GM19023 (cell line): Measurements from ENCODE around the gene SFT2D2.

Experiments
- ATAC-seq: cut with Tn5 transposase; IDR thresholded peaks from one replicate; pipeline ENCODE4 v1.9.1; 2021; ENCODE audit warnings: mild to moderate bottlenecking, moderate library complexity; ENCODE audit not compliant: unreplicated experiment

Gene SFT2D2

DNA sequence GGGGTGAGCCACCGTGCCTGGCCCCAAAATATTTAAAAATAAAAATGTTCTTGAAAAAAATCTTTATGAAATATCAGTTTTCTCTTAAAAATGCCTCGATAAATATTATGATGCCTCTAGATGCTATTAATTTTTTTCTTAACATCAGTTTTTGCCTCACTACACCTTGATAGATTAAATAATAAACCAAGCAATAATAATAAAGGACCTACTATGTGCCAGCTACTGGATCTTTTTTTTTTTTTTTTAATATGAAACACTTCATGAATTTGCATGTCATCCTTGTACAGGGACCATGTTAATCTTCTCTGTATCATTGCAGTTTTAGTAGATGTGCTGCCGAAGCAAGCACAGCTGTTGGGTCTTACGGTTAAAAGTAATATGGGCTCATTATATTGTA lies 37.3 kb downstream of the SFT2D2 start:
- no peak for ATAC-seq

DNA sequence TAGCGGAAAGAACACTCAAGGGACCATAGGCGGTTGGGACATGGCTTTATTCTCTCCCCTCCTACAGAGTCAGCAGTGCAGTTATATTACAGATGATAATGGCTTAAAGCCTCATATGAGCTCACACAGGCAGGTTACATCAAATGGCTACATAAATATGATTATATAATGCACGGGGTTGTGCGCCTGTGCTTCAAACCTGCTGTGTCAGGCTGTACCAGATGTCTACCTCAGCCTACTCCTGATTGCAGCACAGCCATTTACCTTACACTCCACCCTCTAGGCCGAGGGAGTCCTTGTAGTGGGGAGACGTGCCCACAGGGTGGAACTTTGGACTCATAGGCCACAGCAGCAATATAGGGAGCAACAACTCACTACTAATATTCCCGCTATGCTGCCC lies 38.5 kb downstream of the SFT2D2 start:
- no peak for ATAC-seq

DNA sequence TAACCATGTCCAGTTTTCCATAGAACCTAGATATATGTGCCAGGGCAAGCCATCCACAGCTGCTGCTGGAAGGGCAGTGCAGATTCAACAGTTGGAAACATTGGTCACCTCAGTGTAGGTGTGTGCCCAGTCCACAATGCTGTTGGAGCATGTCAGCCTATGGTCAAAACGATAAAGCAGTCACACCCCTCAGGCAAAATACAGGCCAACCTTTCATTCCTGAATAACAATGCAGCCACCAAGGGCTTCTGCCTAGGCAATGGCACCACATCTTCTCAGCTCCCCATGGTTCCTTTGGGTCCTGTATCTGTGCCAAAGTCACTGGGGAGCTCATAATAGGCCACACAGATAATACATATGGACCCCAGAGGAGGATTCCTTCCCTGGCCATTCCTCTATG lies 39.8 kb downstream of the SFT2D2 start:
- ATAC-seq, result no peak

DNA sequence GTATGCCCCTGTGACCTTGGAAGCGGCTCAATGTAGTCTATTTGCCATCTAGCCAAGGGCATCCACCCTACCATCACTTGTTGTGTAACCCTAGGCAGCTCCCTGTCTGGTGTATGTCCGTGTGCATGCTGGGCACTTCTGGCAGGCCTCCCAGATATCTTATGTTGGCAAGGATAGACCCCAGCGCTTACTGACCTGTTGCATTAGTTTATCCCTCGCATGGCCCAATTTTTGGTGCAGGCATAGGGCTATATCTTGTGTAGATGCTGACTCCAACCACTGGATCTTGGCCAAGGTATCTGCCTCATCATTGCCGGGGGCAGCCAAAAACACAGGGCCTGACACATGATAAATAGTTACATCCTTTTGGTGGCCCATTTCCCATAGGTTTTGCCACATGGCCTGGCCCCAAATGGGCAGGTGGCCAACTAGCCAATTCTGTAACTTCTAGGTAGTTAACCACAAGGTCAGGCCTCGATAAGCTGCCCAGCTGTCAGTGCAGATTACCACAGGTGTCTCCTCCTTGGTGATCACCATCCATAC lies 40.9 kb downstream of the SFT2D2 start:
- ATAC-seq, result no peak

DNA sequence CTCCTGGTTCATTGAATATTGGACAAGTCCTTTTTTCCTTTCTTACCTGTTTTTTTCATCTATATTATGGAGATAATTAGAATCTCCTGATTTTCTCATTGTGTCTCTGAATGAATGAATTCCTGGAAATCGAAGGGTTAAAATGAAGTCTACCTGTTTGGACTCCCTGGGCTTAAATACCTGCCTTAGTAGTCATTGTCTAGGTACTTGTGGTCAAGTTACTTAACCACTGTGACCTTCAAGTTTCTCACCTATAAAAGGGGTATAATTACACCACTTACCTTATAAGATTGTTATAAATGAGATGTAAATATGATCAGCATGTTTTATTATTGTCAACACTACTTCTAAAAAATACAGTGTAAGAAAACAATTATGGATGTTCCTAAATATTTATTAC lies 45.8 kb downstream of the SFT2D2 start:
- ATAC-seq, result no peak

DNA sequence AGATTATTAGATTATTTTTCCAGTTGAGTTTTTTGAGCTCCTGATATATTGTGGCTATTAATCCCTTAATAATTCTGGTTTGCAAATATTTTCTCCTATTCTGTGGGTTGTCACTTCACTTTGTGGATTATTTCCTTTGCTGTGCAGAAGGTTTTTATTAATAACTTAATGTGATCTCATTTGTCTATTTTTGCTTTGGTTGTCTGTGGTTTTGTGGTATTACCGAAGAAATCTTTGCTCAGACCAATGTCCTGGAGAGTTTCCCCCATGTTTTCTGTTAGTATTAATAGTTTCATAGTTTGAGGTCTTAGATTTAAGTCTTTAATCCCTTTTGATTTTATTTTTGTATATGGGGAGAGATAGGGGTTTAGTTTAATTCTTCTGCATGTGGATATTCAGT lies 47.8 kb downstream of the SFT2D2 start:
- no peak for ATAC-seq

DNA sequence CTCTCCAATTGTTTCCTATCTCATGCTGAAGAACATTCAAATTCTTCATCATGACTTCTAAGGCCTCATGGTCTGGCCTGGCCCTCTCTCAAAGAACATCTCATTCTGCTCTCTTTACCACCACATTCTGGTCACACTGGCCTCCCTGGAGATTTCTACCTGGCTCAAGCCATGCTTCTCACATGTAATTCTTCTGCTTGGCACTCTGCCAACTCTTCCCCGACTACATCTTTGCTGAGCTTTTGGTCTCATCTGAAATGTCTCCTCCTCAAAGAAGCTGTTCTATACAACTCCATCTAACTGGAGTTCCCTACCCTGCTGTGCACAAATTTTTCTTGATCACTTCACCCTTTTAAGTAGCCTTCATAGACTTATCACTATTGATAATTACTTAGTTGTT lies 53.4 kb downstream of the SFT2D2 start:
- ATAC-seq, result no peak

DNA sequence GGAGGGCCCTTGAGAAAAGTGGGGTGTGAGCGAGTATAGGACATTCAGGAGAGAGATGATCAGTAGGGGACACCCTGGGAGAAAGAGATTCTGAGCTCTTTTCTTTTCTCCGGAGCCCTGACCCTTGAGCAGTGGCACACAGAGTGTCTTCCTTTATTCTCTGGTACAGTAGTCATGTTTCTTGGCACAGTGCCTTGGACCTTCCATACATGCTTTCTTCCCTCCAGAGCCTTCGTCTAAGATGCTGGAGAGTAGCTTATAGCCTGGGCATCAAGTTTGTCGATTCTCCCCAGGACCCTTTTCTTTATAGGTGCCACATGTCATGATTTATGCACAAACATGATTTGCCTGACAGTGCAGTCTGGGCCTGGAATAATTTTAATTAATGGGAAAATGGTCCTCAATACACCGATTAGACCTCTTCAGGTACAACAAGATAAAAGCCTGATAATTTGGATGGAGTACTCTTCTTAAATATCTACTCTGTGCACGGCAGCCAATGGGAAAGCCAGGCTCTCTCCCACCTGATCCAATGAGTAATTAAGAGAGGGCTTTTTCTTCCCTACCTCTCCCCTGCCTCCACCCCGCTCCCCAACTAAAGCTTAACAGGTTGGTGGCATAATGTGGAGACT lies 54.6 kb downstream of the SFT2D2 start, which contains the start of gene TBX19:
Gene TBX19, plus strand, starts transcription at position 582 of the 632 bp plus-strand sequence. CDS start 214 bp downstream, outside the sequence.
- ATAC-seq, result no peak

DNA sequence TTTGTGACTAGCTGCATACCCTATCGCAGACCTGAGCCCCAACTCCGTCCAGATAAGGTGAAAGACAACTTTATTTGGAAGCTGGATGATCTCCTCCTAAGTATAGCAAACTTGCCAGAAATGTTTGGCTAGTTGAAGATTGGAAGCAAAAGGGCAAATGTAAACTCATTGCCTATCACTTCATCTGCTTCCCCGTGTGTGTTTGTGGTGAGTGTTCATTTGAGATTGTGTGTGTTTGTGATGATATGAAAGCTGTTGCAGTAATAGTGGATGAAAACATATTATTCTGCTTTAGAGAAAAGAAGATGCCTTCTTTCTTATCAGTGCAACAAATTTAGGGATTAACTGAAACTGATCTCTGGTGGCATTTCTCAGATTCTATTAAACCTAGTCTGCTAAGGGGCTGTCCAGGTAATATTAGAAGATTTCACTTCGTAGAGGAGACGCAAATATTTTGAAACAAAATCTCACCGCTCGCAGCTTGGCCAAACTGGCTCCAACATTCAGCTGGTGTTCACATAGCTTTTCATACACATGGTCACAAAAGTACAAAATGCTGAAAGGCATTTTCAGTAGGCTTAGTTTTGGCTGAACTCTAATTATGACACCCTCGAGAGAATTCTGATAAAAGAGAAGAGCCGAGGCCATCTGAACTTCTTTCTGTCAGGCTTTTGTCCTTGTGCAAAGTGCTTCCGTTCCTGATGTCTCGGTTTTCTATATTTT lies 56.0 kb downstream of the SFT2D2 start:
- ATAC-seq, result no peak

DNA sequence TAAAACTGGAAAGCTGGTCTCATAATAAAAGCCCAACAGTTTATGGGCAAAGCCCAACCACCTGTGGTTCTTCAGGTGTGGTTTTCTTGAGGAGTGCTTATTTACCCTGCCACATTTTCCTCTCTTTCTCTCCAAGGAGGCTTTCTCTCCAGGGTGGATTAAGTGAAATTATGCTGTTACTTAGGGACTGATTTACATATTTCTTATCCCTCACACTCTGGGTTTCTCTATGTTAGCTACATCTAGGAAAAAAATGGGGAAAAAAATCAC lies 59.7 kb downstream of the SFT2D2 start:
- no peak for ATAC-seq

DNA sequence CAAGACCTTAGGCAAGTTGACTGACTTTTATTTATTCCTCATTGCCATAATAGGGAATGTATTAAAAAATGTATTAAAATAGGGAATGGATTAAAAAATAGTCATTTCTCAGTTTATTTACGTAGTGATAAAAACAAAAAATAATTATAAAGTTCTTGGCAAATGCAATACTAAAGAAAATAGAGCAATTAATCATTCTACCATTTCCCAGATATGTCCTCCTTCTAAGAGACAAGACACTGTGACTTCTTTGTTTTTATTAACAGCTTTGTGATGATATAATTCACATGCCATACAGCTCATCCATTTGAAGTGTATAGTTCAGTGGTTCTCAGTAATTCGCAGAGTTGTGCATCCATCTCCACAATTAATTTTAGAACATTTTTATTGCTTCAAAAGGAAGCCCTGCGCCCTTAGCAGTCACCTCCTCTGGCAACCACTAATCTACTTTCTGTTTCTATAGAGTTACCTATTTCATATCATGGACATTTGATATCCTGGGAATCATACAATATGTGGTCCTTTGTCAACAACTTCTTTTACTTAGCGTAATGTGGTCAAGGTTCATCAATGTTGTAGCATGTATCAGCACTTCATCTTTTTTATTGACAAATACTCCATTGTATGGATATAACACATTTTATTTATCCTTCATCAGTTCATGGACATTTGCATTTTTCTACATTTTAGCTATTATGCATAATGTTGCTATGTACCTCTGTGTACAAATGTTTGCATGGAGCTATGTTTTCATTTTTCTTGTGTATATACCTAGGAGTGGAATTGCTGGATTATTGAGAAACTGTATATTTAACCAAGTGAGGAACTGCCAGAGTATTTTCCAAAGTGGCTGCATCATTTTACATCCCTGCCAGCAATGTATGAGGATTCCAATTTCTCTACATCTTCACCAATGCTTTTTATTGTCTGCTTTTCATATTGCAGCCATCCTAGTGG lies 60.4 kb downstream of the SFT2D2 start:
- ATAC-seq, result no peak

DNA sequence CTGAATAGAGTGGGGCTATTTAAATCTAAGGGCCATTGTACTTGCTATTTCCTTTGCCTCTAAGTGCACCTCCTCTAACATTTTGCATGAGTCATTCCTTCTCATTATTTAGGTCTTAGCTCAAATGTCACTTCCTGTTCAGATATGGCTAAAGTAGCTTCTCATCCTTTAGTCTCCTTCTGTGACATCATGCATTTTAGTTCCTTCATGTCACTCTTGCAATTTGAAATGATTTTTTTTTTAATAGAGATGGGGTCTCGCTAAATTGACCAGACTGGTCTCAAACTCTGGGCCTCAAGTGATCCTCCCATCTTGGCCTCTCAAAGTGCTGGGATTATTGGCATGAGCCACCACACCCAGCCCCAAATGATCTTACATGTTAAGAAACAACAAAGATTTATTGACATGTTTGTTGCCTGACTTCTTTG lies 61.4 kb downstream of the SFT2D2 start:
- ATAC-seq, result no peak

DNA sequence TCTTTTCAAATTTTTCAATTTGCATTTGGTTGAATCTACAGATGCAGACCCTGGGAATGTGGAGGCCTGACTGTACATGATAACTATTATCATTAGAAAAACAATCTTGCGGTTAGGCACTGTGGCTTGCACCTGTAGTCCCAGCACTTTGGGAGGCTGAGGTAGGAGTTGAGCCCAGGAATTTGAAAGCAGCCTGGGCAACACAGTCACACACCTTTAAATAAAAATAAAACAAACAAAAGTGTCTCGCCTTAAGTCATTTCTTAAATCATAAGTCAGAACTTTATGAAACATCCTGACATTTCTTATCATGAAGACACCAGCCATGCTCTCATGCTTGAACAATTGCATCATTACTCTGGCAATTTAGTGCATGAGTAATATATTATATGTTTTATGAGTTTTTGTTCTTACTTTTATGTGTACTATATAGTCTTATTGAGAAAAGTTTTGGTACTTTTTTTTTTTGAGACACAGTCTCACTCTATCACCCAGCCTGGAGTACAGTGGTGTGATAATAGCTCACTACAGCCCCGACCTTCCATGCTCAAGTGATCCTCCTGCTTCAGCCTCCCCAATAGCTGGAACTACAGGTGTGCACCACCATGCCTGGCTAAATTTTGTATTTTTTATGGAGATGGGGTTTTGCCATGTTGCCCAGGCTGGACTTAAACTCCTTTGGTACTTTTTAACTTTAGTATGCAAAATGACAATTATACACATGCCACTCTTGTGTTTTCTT lies 62.7 kb downstream of the SFT2D2 start:
- ATAC-seq, result no peak

DNA sequence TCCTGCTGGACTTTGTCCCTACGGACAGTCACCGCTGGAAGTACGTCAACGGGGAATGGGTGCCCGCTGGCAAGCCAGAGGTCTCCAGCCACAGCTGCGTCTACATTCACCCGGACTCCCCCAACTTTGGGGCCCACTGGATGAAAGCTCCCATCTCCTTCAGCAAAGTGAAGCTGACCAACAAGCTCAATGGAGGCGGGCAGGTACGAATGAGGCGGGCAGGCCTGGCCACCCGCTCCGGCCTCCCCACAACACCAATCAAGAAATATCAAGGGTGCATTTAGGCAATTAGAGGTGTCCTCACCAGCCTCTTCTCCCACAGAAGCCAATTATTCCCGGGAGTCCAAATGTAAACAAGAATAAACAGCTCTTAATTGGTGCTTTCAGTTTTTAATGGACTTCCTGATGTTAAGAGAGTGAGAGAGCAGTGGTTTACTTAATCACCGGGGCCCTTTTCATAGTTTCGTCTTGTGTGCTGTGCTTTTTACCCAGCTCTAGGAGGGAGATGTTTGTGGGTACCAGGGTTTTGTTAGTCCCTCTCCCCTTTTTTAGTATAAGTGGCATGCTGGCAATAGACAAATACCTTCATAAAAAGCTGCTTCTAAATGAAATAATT lies 65.5 kb downstream of the SFT2D2 start:
- no peak for ATAC-seq

DNA sequence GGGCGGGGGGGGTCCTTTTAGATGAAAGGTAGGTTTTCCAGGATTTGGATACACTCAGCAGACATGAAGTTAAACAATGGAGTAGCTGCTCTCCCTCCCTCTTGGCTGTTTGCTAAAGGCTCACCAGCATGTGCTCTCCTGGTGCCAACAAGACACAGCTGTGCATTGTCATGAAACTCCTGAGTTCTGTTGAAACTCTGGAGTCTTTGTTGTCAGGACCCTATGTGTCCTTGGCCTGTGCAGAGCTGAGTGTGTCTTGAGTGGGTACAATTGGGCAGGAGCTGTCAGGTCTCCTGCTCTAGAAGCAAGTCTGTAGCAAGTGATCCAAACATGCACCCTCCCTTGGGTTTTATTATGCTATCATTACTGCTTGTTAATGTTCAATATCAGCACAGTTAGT lies 67.6 kb downstream of the SFT2D2 start:
- no peak for ATAC-seq

DNA sequence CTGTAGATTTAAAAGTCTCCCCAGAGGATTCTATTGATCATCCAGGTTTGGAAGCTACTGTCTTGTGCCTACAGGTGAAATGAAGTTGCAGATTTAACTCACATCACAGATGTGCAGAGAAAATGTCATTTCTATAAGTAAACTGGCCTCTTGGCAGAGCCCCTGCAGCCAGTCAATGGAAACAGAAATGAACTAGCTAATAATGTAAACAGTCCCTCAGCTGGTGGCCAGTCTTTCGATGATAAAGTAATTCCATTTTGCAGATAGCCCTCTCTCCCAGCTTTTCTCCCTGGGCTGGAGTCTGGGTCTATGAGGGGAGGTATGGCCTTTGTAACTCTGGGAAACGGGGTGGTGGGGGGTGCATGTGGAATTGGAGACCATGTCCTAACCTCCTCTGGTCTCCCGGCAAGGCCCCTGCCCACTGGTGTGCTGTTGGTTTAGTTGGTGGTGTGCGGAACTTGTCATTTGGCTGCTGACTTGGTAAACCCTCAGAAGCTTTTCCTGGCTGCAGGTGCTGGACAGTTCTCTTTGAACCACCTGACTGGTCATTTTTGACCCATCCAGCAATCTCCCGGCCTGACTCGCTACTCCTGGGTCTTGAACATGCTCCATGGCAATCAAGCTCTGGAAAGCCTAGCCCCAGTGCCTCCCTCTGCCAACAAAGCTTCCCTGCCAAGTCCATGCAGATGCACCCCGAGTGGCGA lies 69.8 kb downstream of the SFT2D2 start:
- ATAC-seq, result no peak

DNA sequence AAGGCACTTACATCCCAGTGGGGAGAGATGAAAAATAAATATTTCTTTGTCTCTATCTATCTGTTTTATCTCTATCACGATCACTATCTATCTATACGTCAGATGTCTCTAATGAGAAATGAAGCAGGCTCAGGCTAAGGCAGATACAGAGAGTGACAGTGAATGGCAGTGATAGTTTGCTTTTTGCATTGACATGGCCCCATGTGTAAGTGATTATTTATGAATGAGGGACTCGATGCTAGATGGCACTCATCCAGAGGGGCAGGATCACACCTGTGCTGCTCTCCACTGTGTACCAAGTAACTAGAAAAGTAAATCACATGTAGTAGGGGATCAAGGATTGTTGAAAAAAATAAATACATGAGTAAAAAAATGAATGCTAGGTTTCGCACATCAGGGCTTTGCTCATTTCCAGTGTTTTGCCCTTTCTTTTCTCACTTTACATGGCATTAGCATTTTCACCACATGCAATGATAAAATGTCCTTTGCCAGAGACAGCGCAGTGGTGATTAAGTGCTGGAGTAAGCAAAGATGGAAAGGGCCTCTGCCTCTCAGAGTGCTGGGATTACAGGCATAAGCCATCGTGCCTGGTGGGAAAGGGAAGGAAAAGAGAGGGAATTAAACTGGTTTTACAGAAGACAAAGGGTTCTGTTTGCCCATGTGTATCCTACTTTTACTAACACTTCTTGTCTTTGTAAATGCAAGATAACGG lies 71.4 kb downstream of the SFT2D2 start:
- ATAC-seq, result no peak

DNA sequence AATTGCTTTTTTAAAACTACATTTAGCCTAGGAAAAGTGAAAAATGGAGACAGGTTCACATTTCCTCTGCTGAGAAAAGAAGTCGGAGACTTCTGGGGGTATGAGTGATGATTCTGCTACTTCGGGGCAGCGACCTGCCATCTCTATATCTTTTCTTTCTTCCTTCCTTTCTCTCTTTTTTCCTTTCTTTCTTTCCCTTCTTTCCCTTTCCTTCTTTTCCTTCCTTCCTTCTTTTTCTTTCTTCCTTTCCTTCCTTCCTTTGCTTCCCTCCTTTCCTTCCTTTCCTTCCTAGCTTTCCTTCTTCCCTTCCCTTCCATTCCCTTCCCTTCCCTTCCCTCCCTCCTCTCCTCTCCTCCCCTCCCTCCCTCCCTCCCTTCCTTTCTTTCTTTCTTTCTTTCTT lies 72.6 kb downstream of the SFT2D2 start:
- no peak for ATAC-seq

DNA sequence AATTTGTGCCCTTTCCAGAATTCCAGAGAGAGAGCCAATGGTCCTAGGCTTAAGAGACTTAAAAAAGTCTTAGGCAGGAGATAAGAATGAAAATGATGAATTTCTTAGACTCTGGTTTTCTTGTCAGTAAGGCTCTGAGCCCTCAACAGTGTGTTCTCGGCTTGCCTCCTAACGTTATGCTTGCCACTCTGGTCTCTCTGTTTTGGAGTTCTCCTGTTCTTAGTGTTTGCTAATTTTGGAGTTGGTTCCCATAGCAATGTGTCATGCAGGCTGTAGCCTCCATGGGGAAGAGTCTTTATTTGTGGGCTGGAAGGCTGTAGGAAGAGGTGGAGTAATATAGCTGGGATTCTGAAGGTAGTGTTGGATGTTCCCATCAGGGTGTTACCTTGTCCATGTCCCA lies 74.8 kb downstream of the SFT2D2 start:
- ATAC-seq, result no peak
